ENCODE results near the gene CSK.
A peak's percentile ranks its signal among the peaks of the same experiment; 100 is the strongest.

The CSK gene

GRCh38 chr15:74845581-74845980 is 63.7 kb downstream of the CSK start:
- H2AFZ ChIP-seq (ENCODE audit: low read depth, low read length): no peak overlapping the region
- no peaks in the 10 kb centered on the region for H4K20me1 ChIP-seq (ENCODE audit: insufficient read depth, low read length)
- peaks cover 20% of the 10 kb centered on the region for H3K79me2 ChIP-seq (ENCODE audit: low read length)
- H3K36me3 ChIP-seq (replicated peaks; ENCODE audit: low read depth, low read length): peaks cover 55% of the 10 kb centered on the region
- H3K9me3 ChIP-seq (ENCODE audit: insufficient read depth, low read length): no peaks in the 10 kb centered on the region
- H3K4me3 ChIP-seq (ENCODE audit: low read length): no peak overlapping the region
- no peaks in the 10 kb centered on the region for H3K27me3 ChIP-seq (ENCODE audit: low read depth, low read length)
- peaks cover 38% of the 10 kb centered on the region for H3K4me1 ChIP-seq (ENCODE audit: low read length)
- TF ChIP-seq EZH2phosphoT487 (IDR thresholded peaks at IDR 0.05; ENCODE audit: low read depth): no peak
- TF ChIP-seq CTCF (IDR thresholded peaks at IDR 0.05; ENCODE audit: low read depth, low read length): no peak
- no peak overlapping the region for H3K4me2 ChIP-seq (ENCODE audit: low read length)
- peak overlapping the region; percentile 79 for H3K27ac ChIP-seq (ENCODE audit: low read length)
- no peak overlapping the region for H3K9ac ChIP-seq (ENCODE audit: low read length)

GRCh38 chr15:74847432-74847831 is 65.6 kb downstream of the CSK start:
- TF ChIP-seq EZH2phosphoT487 (IDR thresholded peaks at IDR 0.05; ENCODE audit: low read depth) (no peak), CTCF (IDR thresholded peaks at IDR 0.05; ENCODE audit: low read depth, low read length) (no peak)
- Histone ChIP-seq H3K36me3 (replicated peaks; ENCODE audit: low read depth, low read length) (peaks cover 62% of the 10 kb centered on the region), H3K79me2 (ENCODE audit: low read length) (peaks cover 13% of the 10 kb centered on the region), H3K27me3 (ENCODE audit: low read depth, low read length) (no peaks in the 10 kb centered on the region), H2AFZ (ENCODE audit: low read depth, low read length) (no peak overlapping the region), H3K4me2 (ENCODE audit: low read length) (no peak overlapping the region), H3K4me1 (ENCODE audit: low read length) (peaks cover 29% of the 10 kb centered on the region), H3K27ac (ENCODE audit: low read length) (no peak overlapping the region), H3K4me3 (ENCODE audit: low read length) (no peak overlapping the region), H3K9me3 (ENCODE audit: insufficient read depth, low read length) (no peaks in the 10 kb centered on the region), H4K20me1 (ENCODE audit: insufficient read depth, low read length) (no peaks in the 10 kb centered on the region), H3K9ac (ENCODE audit: low read length) (no peak overlapping the region)

GRCh38 chr15:74850393-74850792 is 68.5 kb downstream of the CSK start:
- H4K20me1 ChIP-seq (ENCODE audit: insufficient read depth, low read length): no peaks in the 10 kb centered on the region
- H3K36me3 ChIP-seq (replicated peaks; ENCODE audit: low read depth, low read length): peaks cover 60% of the 10 kb centered on the region
- H3K9ac ChIP-seq (ENCODE audit: low read length): no peak overlapping the region

GRCh38 chr15:74851960-74852359 is 70.1 kb downstream of the CSK start:
- Histone ChIP-seq H3K9ac (ENCODE audit: low read length) (no peak overlapping the region), H3K27ac (ENCODE audit: low read length) (0 out of 2 replicates have a peak overlapping the region, but pooled peaks have one; percentile 83), H3K79me2 (ENCODE audit: low read length) (peaks cover 46% of the 10 kb centered on the region), H3K9me3 (ENCODE audit: insufficient read depth, low read length) (no peaks in the 10 kb centered on the region), H4K20me1 (ENCODE audit: insufficient read depth, low read length) (no peaks in the 10 kb centered on the region), H3K36me3 (replicated peaks; ENCODE audit: low read depth, low read length) (peaks cover 60% of the 10 kb centered on the region), H3K4me3 (ENCODE audit: low read length) (no peak overlapping the region), H3K4me1 (ENCODE audit: low read length) (peaks cover 48% of the 10 kb centered on the region), H3K27me3 (ENCODE audit: low read depth, low read length) (no peaks in the 10 kb centered on the region), H3K4me2 (ENCODE audit: low read length) (no peak overlapping the region), H2AFZ (ENCODE audit: low read depth, low read length) (no peak overlapping the region)
- no peak for TF ChIP-seq EZH2phosphoT487 (IDR thresholded peaks at IDR 0.05; ENCODE audit: low read depth)
- no peak for TF ChIP-seq CTCF (IDR thresholded peaks at IDR 0.05; ENCODE audit: low read depth, low read length)

More at GRCh38 chr15:74850393-74850792, 68.5 kb downstream of the CSK start:
- Histone ChIP-seq H3K9me3 (ENCODE audit: insufficient read depth, low read length) (no peaks in the 10 kb centered on the region), H3K27me3 (ENCODE audit: low read depth, low read length) (no peaks in the 10 kb centered on the region), H3K4me3 (ENCODE audit: low read length) (no peak overlapping the region), H3K4me1 (ENCODE audit: low read length) (peaks cover 35% of the 10 kb centered on the region), H3K4me2 (ENCODE audit: low read length) (no peak overlapping the region), H3K79me2 (ENCODE audit: low read length) (peaks cover 31% of the 10 kb centered on the region), H2AFZ (ENCODE audit: low read depth, low read length) (no peak overlapping the region), H3K27ac (ENCODE audit: low read length) (no peak overlapping the region)
- TF ChIP-seq CTCF (IDR thresholded peaks at IDR 0.05; ENCODE audit: low read depth, low read length) (no peak), EZH2phosphoT487 (IDR thresholded peaks at IDR 0.05; ENCODE audit: low read depth) (no peak)
